DMS114 treated with DMSO at 0.1 percent for 48 hours (cell line): ENCODE results near the gene ARHGAP24.

Experiments
- DNase-seq: peaks from one replicate; lab custom pipeline; 2025; ENCODE audit not compliant: unreplicated experiment; lab: John Stamatoyannopoulos, UW

Gene ARHGAP24

GRCh38 chr4:85474818-85475630 lies at the start of gene ARHGAP24:
ARHGAP24 (plus strand) TSS chr4:85475150.
- no peak for DNase-seq

- DNase-seq, result no peak
Measured at GRCh38 chr4:85426366-85426765, 48.6 kb upstream of the ARHGAP24 start.

- no peak for DNase-seq
Measured at GRCh38 chr4:85427123-85427522, 47.8 kb upstream of the ARHGAP24 start.

- no peak for DNase-seq
Measured at GRCh38 chr4:85430226-85430625, 44.7 kb upstream of the ARHGAP24 start.

- DNase-seq, result no peak
Measured at GRCh38 chr4:85430697-85431096, 44.3 kb upstream of the ARHGAP24 start.

- no peak for DNase-seq
Measured at GRCh38 chr4:85431156-85431555, 43.8 kb upstream of the ARHGAP24 start.

GRCh38 chr4:85431881-85432485 lies 43.0 kb upstream of the ARHGAP24 start:
- DNase-seq, result no peak

GRCh38 chr4:85445050-85445639 lies 29.8 kb upstream of the ARHGAP24 start:
- no peak for DNase-seq

GRCh38 chr4:85446141-85446861 lies 28.6 kb upstream of the ARHGAP24 start:
- DNase-seq, result no peak

- no peak for DNase-seq
Measured at GRCh38 chr4:85448906-85449890, 25.8 kb upstream of the ARHGAP24 start.

GRCh38 chr4:85452058-85452731 lies 22.8 kb upstream of the ARHGAP24 start:
- no peak for DNase-seq

GRCh38 chr4:85455942-85456341 lies 19.0 kb upstream of the ARHGAP24 start:
- no peak for DNase-seq

- DNase-seq, result no peak
Measured at GRCh38 chr4:85457752-85458467, 17.0 kb upstream of the ARHGAP24 start.

- DNase-seq, result no peak
Measured at GRCh38 chr4:85459736-85460135, 15.2 kb upstream of the ARHGAP24 start.

- no peak for DNase-seq
Measured at GRCh38 chr4:85474356-85474755, 594 bp upstream of the ARHGAP24 start.

GRCh38 chr4:85475631-85476233 lies 782 bp downstream of the ARHGAP24 start:
- no peak for DNase-seq

- no peak for DNase-seq
Measured at GRCh38 chr4:85476381-85476780, 1.4 kb downstream of the ARHGAP24 start.

GRCh38 chr4:85477534-85477933 lies 2.6 kb downstream of the ARHGAP24 start:
- DNase-seq, result no peak

GRCh38 chr4:85478576-85478975 lies 3.6 kb downstream of the ARHGAP24 start:
- no peak for DNase-seq
